Gastrocnemius medialis (tissue), 4 donors: ENCODE results near the gene OTOP3. TPM values are rescaled to one million over a fixed set of nuclear protein-coding genes. Genes with fewer than 3 reads are reported as not detected.
A peak's percentile ranks its signal among the peaks of the same experiment; 100 is the strongest.

Experiments used
- ATAC-seq, 2 donors: fragments of 150-250 bp; one replicate each; pipeline ENCODE4 v1.9.1; 2016
- DNase-seq, 2 donors: peaks; one replicate each; pipeline ENCODE4 v3.0.0-alpha.2; 2019
- H3K27ac ChIP-seq, 4 donors: fragments of 200-600 bp; sonication (generic); 1 replicate in 1 of 4; 2 replicates in 3 of 4; pipeline ENCODE4 v1.5.1; 2016 to 2018; ENCODE audit warnings: mild to moderate bottlenecking in 2 of 4, moderate library complexity in 1 of 4
- H3K27me3 ChIP-seq, 3 donors: fragments of 200-600 bp; sonication (generic) in 2 of 3; 1 replicate in 1 of 3; 2 replicates in 2 of 3; pipeline versions ENCODE4 v1.5.1 to v1.6.0; 2016 to 2019; ENCODE audit warnings: mild to moderate bottlenecking in 1 of 3, moderate library complexity in 1 of 3
- H3K36me3 ChIP-seq, 2 donors: fragments of 200-600 bp; sonication (generic) in 1 of 2; one replicate each; pipeline ENCODE4 v1.5.1; 2017 to 2018
- H3K4me1 ChIP-seq, 2 donors: fragments of 200-600 bp; sonication (generic) in 1 of 2; one replicate each; pipeline ENCODE4 v1.5.1; 2016 to 2017; ENCODE audit warnings: mild to moderate bottlenecking in 2 of 2
- H3K4me3 ChIP-seq, 4 donors: fragments of 200-600 bp; sonication (generic) in 3 of 4; 1 replicate in 1 of 4; 2 replicates in 3 of 4; pipeline ENCODE4 v1.5.1; 2016 to 2019; ENCODE audit warnings: mild to moderate bottlenecking in 2 of 4
- H3K9me3 ChIP-seq, 3 donors: fragments of 200-600 bp; sonication (generic) in 2 of 3; 1 replicate in 1 of 3; 2 replicates in 2 of 3; pipeline ENCODE4 v1.5.1; 2016 to 2019
- CTCF ChIP-seq, 5 experiments: fragments of 450-650 bp in 3 of 5; fragments of 200-600 bp in 2 of 5; sonication (generic) in 2 of 5; IDR thresholded peaks in 4 of 5; conservative IDR thresholded peaks in 1 of 5; 1 replicate in 4 of 5; 2 replicates in 1 of 5; pipeline ENCODE4 v1.5.1; 2016 to 2019; ENCODE audit warnings: antibody characterized with exemption in 5 of 5, mild to moderate bottlenecking in 3 of 5, moderate library complexity in 3 of 5
- POLR2A ChIP-seq, 2 donors: fragments of 450-650 bp; IDR thresholded peaks; one replicate each; pipeline ENCODE4 v1.6.1; 2017; ENCODE audit warnings: antibody characterized with exemption in 2 of 2, mild to moderate bottlenecking in 2 of 2, moderate library complexity in 2 of 2
- in situ Hi-C, 4 donors: fragments of 200-750 bp; cut with MboI; loops; one replicate each; pipeline versions ENCODE4 v1.15.0 to v1.8.0; 2017; ENCODE audit warnings: low sequenced_read_pairs in 4 of 4
- intact Hi-C: fragments of 100-400 bp; cut with DNase I; formaldehyde crosslinking; loops from one replicate; pipeline ENCODE4 v1.15.1; 2023; ENCODE audit warnings: low total_unique reads
- total RNA-seq, 4 donors: library from RNA; depleted of rRNA; stranded (reverse); fragments of >200 nt; gene quantifications; one replicate each; pipeline versions ENCODE4 v1.1.0 to v1.2.3, GENCODE V29; 2016

Gene OTOP3
- total RNA-seq, 4 donors from 2014 or later, result not detected

DNA sequence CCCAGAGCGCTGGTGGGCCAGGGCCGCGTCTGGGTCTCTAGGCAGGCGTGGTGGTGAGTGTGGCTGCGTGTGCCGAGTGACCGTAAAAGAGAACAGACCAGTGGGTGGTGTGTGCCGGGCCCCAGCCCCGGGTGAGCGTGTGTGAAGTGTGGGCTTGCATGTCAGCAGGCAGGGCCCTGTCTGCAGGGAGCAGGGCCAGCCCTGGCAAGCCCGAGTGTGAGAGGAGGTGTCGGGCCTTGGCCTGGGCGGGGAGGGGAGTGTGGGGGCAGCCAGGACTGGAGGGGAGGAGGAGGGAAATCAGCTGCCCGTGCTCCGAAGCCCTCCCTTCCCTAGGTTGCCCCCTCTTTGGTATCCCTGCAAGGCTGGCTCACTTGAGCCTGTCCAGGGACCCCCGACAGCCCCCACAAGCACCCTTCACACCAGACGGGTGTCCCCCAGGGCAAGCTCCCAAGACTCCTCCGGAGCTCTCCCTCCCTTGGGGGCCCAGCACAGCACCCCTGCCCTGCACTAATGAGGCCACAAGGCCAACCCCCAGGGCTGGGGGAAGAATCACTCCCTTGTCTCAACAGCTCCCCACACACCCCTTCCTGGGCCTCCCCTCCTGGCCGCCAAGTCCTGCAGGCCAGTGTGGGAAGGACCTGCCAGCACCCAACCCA, 14.5 kb upstream of the OTOP3 start:
- in situ Hi-C loops, result no loop called here
- no peak for TF ChIP-seq CTCF (IDR thresholded peaks at IDR 0.05 in 4 of 5, conservative IDR thresholded peaks at IDR 0.05 in 1 of 5)
- no peak for TF ChIP-seq POLR2A (IDR thresholded peaks at IDR 0.05)

GRCh38 chr17:74921769-74922168, 13.9 kb upstream of the OTOP3 start:
- intact Hi-C loops, result no loop called here

More for the DNA sequence above, 14.5 kb upstream of the OTOP3 start:
- H3K4me1 ChIP-seq, result peaks cover 0 to 14% of the 10 kb centered on the region in 2 donors
- H3K27ac ChIP-seq, result no peak overlapping the region
- H3K36me3 ChIP-seq, result no peaks in the 10 kb centered on the region
- H3K4me3 ChIP-seq, result no peak overlapping the region
- H3K9me3 ChIP-seq, result no peaks in the 10 kb centered on the region
- peaks cover 40 to 52% (median 51%) of the 10 kb centered on the region in 3 donors for H3K27me3 ChIP-seq
- ATAC-seq, result no peak
- DNase-seq, result no peak
- intact Hi-C loops, result no loop called here

DNA sequence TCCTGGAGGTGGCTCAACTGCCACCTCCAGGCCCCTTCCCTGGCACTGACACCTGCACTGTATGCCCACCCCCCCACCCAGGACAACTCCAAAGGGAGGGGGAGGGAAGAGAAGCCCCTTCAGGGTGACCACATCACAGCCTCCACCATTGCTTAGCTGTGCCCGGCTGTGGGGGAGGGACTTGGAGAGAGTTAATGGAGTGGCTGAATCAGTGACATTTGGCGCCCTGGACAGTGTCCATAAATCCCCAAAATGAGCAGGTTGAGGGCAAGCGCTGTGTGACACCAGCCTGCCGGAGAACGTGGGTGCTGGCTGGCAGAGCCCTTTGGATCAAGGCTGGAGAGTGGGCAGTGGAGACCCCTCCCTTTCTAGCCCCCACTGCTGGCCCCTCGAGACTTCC, 13.5 kb upstream of the OTOP3 start:
- Histone ChIP-seq H3K4me1 (peaks cover 0 to 14% of the 10 kb centered on the region in 2 donors), H3K4me3 (no peak overlapping the region), H3K9me3 (no peaks in the 10 kb centered on the region), H3K27me3 (peaks cover 46 to 56% (median 56%) of the 10 kb centered on the region in 3 donors), H3K27ac (no peak overlapping the region), H3K36me3 (no peaks in the 10 kb centered on the region)
- TF ChIP-seq POLR2A (IDR thresholded peaks at IDR 0.05) (no peak), CTCF (IDR thresholded peaks at IDR 0.05 in 4 of 5, conservative IDR thresholded peaks at IDR 0.05 in 1 of 5) (no peak)
- in situ Hi-C loops, result no loop called here
- DNase-seq (no peak), ATAC-seq (no peak)
- intact Hi-C loops, result no loop called here

More at GRCh38 chr17:74921769-74922168, 13.9 kb upstream of the OTOP3 start:
- ATAC-seq (no peak), DNase-seq (no peak)
- Histone ChIP-seq H3K4me1 (peaks cover 0 to 14% of the 10 kb centered on the region in 2 donors), H3K27ac (no peak overlapping the region), H3K27me3 (peaks cover 44 to 56% (median 55%) of the 10 kb centered on the region in 3 donors), H3K36me3 (no peaks in the 10 kb centered on the region), H3K4me3 (no peak overlapping the region), H3K9me3 (no peaks in the 10 kb centered on the region)
- in situ Hi-C loops, result no loop called here
- TF ChIP-seq POLR2A (IDR thresholded peaks at IDR 0.05) (no peak), CTCF (IDR thresholded peaks at IDR 0.05 in 4 of 5, conservative IDR thresholded peaks at IDR 0.05 in 1 of 5) (no peak)

DNA sequence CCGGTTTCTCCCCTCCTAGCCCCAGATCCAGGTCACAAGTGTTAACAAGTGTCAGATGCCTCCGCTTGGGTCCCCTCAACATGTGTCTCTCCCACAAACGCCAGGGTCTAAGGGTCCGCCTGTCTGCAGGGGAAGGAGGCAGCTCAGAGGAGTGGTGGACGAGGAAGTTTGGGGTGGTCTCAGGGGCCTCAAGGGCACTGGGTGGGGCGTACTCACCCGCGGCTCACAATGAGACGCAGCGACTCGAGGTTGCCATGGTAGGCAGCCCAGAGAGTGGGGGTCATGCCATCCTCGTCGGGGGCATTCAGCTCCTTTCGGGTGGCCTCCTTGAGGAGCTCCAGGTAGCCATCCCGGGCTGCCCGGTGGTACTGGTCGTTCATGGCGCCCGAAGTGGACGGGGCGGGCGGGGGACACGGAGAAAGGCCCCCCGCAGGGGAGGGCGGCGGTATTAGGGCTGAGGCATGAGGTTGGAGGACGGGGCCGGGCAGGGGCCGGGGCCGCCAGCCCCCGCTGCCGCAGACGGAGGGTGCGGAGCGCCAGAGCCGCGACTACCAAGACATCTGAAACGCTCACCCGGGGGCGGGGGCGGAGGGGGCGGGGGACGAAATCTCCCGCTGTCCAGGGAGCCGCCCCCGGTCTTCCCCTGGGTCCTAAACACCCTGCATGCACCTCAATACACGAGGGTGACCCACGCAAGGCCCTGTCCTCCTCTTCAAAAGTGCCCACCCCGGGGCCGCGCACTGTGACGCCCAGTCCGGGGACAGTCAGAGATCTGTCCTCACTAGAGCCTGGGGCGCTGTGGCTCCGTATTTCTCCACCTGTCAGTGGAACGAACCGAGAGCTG, 12.8 kb upstream of the OTOP3 start, which contains the start of gene USH1G:
USH1G (minus strand) TSS at position 562 of the 844 bp plus-strand sequence; CDS start at position 380, 182 bp downstream.
- in situ Hi-C loops (no loop called here), intact Hi-C loops (loop anchor here (1.0 kb wide), 1 partner anchor 35 kb away; no protein-coding TSS in a partner anchor)
- ATAC-seq (peak in 1 of 2 donors; percentile 26), DNase-seq (no peak)
- no peaks in the 10 kb centered on the region for H3K9me3 ChIP-seq
- no peaks in the 10 kb centered on the region for H3K36me3 ChIP-seq
- H3K4me3 ChIP-seq, result peak within 1 kb of the TSS; percentile 10 to 54 (median 42)
- TF ChIP-seq CTCF (IDR thresholded peaks at IDR 0.05 in 4 of 5, conservative IDR thresholded peaks at IDR 0.05 in 1 of 5), result no peak
- TF ChIP-seq POLR2A (IDR thresholded peaks at IDR 0.05), result no peak
- H3K27me3 ChIP-seq, result peaks cover 46 to 58% (median 56%) of the 10 kb centered on the region in 3 donors
- H3K4me1 ChIP-seq, result peaks cover 0 to 14% of the 10 kb centered on the region in 2 donors
- no peak within 1 kb of the TSS for H3K27ac ChIP-seq
